ENCODE results near the gene FOXO3B. TPM values are rescaled to one million over a fixed set of nuclear protein-coding genes. Genes with fewer than 3 reads are reported as not detected.
"Not testable (repeated sequence)": the region's sequence is repeated elsewhere in the genome, so short reads cannot be mapped to it uniquely, and the experiment has no call there.

FOXO3B gene
- polyA plus RNA-seq (2012; ENCODE audit: insufficient read length, low read depth): 11.3 TPM

DNA sequence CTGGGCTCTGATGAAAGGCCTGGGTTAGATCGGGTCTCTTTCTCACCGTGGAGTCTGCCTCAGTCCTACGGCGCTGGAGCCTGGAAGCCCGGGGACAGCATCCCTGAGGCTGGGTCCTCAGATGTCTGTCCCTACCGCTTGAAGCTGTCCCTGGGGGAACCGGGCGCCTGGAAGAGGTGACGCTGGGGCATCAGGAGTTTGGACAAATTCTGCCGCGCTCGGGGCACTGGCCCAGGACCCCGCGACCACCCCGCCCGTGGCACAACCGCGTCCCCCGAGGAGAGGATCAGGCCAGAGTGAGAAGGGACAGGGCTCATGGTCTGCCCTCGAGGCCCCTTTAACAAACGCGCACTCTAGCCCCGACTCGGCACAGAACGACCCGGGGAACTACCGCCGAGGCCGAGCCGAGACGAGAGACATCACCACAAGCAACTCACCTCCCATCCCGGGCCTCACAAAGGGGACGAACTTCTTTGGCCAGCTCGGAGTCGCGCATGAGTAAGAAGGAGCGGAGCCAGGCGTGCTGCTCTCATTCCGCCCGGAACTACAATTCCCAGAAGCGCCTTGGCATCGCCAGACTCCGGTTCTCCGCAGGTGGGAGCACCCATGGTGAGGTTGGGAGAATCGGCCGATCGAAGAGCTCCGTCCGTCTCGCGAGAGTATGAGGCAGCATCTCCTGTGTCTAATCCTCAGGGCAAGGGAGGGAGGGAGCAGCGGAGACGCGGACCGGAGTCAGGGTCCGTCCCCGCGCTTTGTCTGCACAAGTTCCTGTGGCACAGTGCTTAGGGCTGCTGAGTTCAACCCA, at the start of gene FOXO3B:
Gene FOXO3B (minus strand): TSS at position 548 of the 805 bp plus-strand sequence. CDS start 663 bp downstream, outside the sequence.
- TF ChIP-seq SIN3A (IDR thresholded peaks at IDR 0.05; ENCODE audit: borderline replicate concordance, insufficient read depth, low read length); TAF1 (IDR thresholded peaks at IDR 0.05; ENCODE audit: borderline replicate concordance, insufficient read depth, low read length); POLR2AphosphoS5 (IDR thresholded peaks at IDR 0.05; ENCODE audit: low read depth, low read length): not testable (repeated sequence)

- TF ChIP-seq, protein P1, sequence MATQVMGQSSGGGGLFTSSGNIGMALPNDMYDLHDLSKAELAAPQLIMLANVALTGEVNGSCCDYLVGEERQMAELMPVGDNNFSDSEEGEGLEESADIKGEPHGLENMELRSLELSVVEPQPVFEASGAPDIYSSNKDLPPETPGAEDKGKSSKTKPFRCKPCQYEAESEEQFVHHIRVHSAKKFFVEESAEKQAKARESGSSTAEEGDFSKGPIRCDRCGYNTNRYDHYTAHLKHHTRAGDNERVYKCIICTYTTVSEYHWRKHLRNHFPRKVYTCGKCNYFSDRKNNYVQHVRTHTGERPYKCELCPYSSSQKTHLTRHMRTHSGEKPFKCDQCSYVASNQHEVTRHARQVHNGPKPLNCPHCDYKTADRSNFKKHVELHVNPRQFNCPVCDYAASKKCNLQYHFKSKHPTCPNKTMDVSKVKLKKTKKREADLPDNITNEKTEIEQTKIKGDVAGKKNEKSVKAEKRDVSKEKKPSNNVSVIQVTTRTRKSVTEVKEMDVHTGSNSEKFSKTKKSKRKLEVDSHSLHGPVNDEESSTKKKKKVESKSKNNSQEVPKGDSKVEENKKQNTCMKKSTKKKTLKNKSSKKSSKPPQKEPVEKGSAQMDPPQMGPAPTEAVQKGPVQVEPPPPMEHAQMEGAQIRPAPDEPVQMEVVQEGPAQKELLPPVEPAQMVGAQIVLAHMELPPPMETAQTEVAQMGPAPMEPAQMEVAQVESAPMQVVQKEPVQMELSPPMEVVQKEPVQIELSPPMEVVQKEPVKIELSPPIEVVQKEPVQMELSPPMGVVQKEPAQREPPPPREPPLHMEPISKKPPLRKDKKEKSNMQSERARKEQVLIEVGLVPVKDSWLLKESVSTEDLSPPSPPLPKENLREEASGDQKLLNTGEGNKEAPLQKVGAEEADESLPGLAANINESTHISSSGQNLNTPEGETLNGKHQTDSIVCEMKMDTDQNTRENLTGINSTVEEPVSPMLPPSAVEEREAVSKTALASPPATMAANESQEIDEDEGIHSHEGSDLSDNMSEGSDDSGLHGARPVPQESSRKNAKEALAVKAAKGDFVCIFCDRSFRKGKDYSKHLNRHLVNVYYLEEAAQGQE (IDR thresholded peaks at IDR 0.05; ENCODE audit: insufficient read depth in 1 of 2, low read depth in 2 of 2, low read length in 2 of 2): not testable (repeated sequence)
- not testable (repeated sequence) for TF ChIP-seq POLR2AphosphoS5 (IDR thresholded peaks at IDR 0.05; ENCODE audit: low read depth, low read length); TAF1 (IDR thresholded peaks at IDR 0.05; ENCODE audit: borderline replicate concordance, insufficient read depth, low read length)
Measured at GRCh38 chr17:18644291-18644690, 37.8 kb downstream of the FOXO3B start, which contains the start of gene TBC1D28. Gene TBC1D28 (minus strand): TSS chr17:18644391. CDS start chr17:18641352, 3,039 bp downstream.
